GM12891 (cell line): Measurements from ENCODE around the gene PSME3IP1.
"Not testable (repeated sequence)": the region's sequence is repeated elsewhere in the genome, so short reads cannot be mapped to it uniquely, and the experiment has no call there.

ENCODE experiments used
- DNase-seq: peaks from one replicate; pipeline ENCODE4 v3.0.0; 2011; ENCODE audit warnings: low spot score; ENCODE audit not compliant: insufficient read length
- FAIRE-seq: peaks from 2 replicates; lab custom pipeline; 2011; peaks lifted over from hg19 to GRCh38; lab: Jason Lieb, UNC
- PAX5 ChIP-seq: IDR thresholded peaks from 2 replicates; pipeline ENCODE4 v1.6.1; 2011; ENCODE audit warnings: low read length, moderate library complexity, mild to moderate bottlenecking; ENCODE audit not compliant: insufficient read depth, severe bottlenecking
- POLR2A ChIP-seq: IDR thresholded peaks from 2 replicates; pipeline ENCODE4 v1.6.1; 2011; ENCODE audit warnings: low read depth, low read length, control low read depth
- POLR2AphosphoS5 ChIP-seq: IDR thresholded peaks from 2 replicates; pipeline ENCODE4 v1.6.1; 2011; ENCODE audit warnings: low read depth, low read length, control low read depth
- POU2F2 ChIP-seq: IDR thresholded peaks from 2 replicates; pipeline ENCODE4 v1.6.1; 2011; ENCODE audit warnings: low read depth, mild to moderate bottlenecking, control low read depth, low read length, moderate library complexity
- SPI1 ChIP-seq: IDR thresholded peaks from 2 replicates; pipeline ENCODE4 v1.6.1; 2011; ENCODE audit warnings: low read depth, low read length, control low read depth
- TAF1 ChIP-seq: IDR thresholded peaks from 2 replicates; pipeline ENCODE4 v1.6.1; 2011; ENCODE audit warnings: low read depth, low read length, control low read depth

Gene PSME3IP1

GRCh38 chr16:57115168-57115513, 70.7 kb downstream of the PSME3IP1 start:
- no peak for TF ChIP-seq TAF1
- TF ChIP-seq PAX5: no peak
- TF ChIP-seq SPI1: no peak
- TF ChIP-seq POLR2A: no peak
- TF ChIP-seq POLR2AphosphoS5: no peak
- no peak for TF ChIP-seq POU2F2
- FAIRE-seq (no peak), DNase-seq (no peak)

DNA sequence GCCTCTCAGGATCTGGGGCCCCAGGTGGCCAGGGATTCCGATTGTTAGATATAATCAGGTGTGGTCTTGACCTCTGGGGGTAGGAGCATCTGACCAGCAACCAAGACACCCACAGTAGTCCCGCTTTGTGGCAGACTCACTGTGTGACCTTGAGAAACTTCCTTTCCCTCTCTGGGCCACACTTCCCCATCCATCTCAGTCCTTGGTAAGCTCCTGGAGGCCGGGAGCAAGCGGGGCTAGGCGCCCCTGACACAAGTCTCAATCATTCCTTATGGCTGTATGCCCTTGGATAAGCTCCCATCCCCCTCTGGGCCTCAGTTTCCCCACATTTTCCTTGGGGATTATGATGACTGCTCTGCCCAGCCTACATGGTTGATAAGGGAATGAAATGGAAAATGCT, 72.2 kb downstream of the PSME3IP1 start:
- TF ChIP-seq POU2F2: no peak
- no peak for TF ChIP-seq TAF1
- no peak for TF ChIP-seq PAX5
- DNase-seq: no peak
- no peak for FAIRE-seq

GRCh38 chr16:57113042-57113453, 72.8 kb downstream of the PSME3IP1 start:
- FAIRE-seq (peak; percentile 26), DNase-seq (no peak)
- TF ChIP-seq TAF1 (no peak), POLR2A (no peak), POLR2AphosphoS5 (no peak), POU2F2 (no peak), SPI1 (no peak), PAX5 (no peak)

GRCh38 chr16:57112403-57113041, 73.3 kb downstream of the PSME3IP1 start:
- no peak for FAIRE-seq
- no peak for TF ChIP-seq POLR2A
- TF ChIP-seq TAF1: no peak
- TF ChIP-seq PAX5: no peak
- TF ChIP-seq POU2F2: no peak
- TF ChIP-seq SPI1: no peak
- TF ChIP-seq POLR2AphosphoS5: no peak
- no peak for DNase-seq

DNA sequence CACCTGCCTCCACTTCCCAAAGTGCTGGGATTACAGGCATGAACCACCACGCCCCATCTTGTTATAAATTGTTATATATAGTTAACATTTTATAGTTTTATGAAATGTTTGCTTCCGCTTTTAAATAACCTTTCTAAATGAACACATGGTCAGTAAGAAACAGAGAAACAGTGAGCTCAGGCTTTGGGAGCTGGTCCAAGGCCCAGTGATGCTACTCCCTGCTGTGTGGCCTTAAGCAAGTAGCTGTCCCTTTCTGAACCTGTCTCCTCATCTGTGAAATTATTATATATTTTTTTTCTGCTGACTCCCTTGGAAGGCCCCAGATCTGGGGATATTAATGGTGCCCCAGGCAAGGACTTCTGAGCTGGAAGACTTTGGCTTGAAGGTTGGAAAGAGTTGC, 74.4 kb downstream of the PSME3IP1 start:
- FAIRE-seq (no peak), DNase-seq (no peak)
- TF ChIP-seq PAX5 (no peak), SPI1 (no peak), POU2F2 (no peak), POLR2A (no peak), TAF1 (no peak), POLR2AphosphoS5 (no peak)

- TF ChIP-seq TAF1 (no peak), PAX5 (no peak), POLR2AphosphoS5 (no peak), POLR2A (no peak), POU2F2 (no peak), SPI1 (no peak)
- FAIRE-seq: no peak
- no peak for DNase-seq
Observed at GRCh38 chr16:57110937-57111336, 74.9 kb downstream of the PSME3IP1 start.

- DNase-seq, FAIRE-seq: not testable (repeated sequence)
Observed at GRCh38 chr16:57109259-57110105, 76.4 kb downstream of the PSME3IP1 start.

DNA sequence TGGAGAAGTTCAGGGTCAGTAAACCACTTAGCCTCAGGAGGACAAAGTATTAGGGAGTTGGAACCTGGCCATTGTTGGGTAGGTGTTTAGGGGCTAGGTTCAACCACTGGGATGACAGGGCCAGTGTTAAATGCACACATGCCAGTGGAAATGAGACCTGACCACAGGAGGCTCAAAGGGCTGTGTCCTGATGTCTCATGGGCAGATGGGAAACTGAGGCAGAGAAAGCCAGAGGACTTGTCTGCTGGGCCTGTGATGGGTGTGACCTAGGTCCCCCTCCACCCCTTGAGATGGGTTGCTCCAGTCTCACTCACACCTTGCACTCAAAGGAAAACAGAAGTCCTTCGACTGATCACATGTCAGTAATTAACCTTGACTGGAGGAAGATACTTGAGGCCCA, 77.4 kb downstream of the PSME3IP1 start:
- DNase-seq (no peak), FAIRE-seq (peak; percentile 41)
- TF ChIP-seq POLR2AphosphoS5 (no peak), POLR2A (no peak), PAX5 (no peak), SPI1 (no peak), TAF1 (no peak), POU2F2 (no peak)

- DNase-seq (no peak), FAIRE-seq (no peak)
- no peak for TF ChIP-seq SPI1
- no peak for TF ChIP-seq POLR2AphosphoS5
- TF ChIP-seq TAF1: no peak
- TF ChIP-seq PAX5: no peak
- TF ChIP-seq POLR2A: no peak
- TF ChIP-seq POU2F2: no peak
Observed at GRCh38 chr16:57107321-57107922, 78.4 kb downstream of the PSME3IP1 start.

- DNase-seq (no peak), FAIRE-seq (no peak)
- TF ChIP-seq POU2F2: no peak
- TF ChIP-seq PAX5: no peak
- TF ChIP-seq POLR2A: no peak
- no peak for TF ChIP-seq SPI1
- TF ChIP-seq POLR2AphosphoS5: no peak
- TF ChIP-seq TAF1: no peak
Observed at GRCh38 chr16:57106767-57107166, 79.1 kb downstream of the PSME3IP1 start.
